Loucy (cell line): ENCODE measurements around the gene AGBL1.

ENCODE experiments used
- H2AFZ ChIP-seq: fragments of 200-600 bp; sonication (generic); 2 replicates; pipeline ENCODE4 v1.6.0; 2016; ENCODE audit warnings: antibody characterized with exemption, mild to moderate bottlenecking, low read length, moderate library complexity
- H3F3A ChIP-seq: fragments of 200-600 bp; 2 replicates; pipeline ENCODE4 v1.6.0; 2016; ENCODE audit warnings: antibody characterized with exemption, low read depth, mild to moderate bottlenecking
- H3K27me3 ChIP-seq: fragments of 200-600 bp; sonication (generic); 2 replicates; pipeline ENCODE4 v1.6.1; 2014; ENCODE audit warnings: low read length, mild to moderate bottlenecking; ENCODE audit not compliant: insufficient read depth, poor library complexity, severe bottlenecking
- H3K36me3 ChIP-seq: fragments of 200-600 bp; sonication (generic); 2 replicates; pipeline ENCODE4 v1.6.1; 2016; ENCODE audit warnings: low read length; ENCODE audit not compliant: insufficient read depth
- H3K4me1 ChIP-seq: fragments of 200-600 bp; sonication (generic); 2 replicates; pipeline ENCODE4 v1.5.1; 2014; ENCODE audit warnings: low read length, mild to moderate bottlenecking; ENCODE audit not compliant: insufficient read depth, poor library complexity, severe bottlenecking
- H3K4me2 ChIP-seq: fragments of 200-600 bp; sonication (generic); 2 replicates; pipeline ENCODE4 v1.6.0; 2014; ENCODE audit warnings: antibody characterized with exemption, low read length, low read depth, mild to moderate bottlenecking; ENCODE audit not compliant: poor library complexity, severe bottlenecking
- H3K4me3 ChIP-seq: fragments of 200-600 bp; sonication (generic); 2 replicates; pipeline ENCODE4 v1.5.1; 2014; ENCODE audit warnings: low read length, mild to moderate bottlenecking, mixed read lengths; ENCODE audit not compliant: poor library complexity, severe bottlenecking
- H3K79me2 ChIP-seq: fragments of 200-600 bp; sonication (generic); 2 replicates; pipeline ENCODE4 v1.6.1; 2014; ENCODE audit warnings: low read length; ENCODE audit not compliant: insufficient read depth
- H3K9ac ChIP-seq: fragments of 200-600 bp; sonication (generic); 2 replicates; pipeline ENCODE4 v1.6.0; 2014; ENCODE audit warnings: mild to moderate bottlenecking, low read depth, low read length, moderate library complexity; ENCODE audit not compliant: poor library complexity, severe bottlenecking
- H3K9me2 ChIP-seq: fragments of 200-600 bp; sonication (generic); replicated peaks from 2 replicates; pipeline ENCODE4 v1.6.1; 2016; ENCODE audit warnings: low read depth, low read length, mixed read lengths
- H3K9me3 ChIP-seq: fragments of 200-600 bp; sonication (generic); 2 replicates; pipeline ENCODE4 v1.6.1; 2014; ENCODE audit warnings: mild to moderate bottlenecking, antibody characterized with exemption, low read length, low read depth; ENCODE audit not compliant: insufficient read depth
- H4K20me1 ChIP-seq: fragments of 200-600 bp; sonication (generic); 2 replicates; pipeline ENCODE4 v1.6.0; 2014; ENCODE audit warnings: antibody characterized with exemption, low read length, mild to moderate bottlenecking; ENCODE audit not compliant: insufficient read depth, poor library complexity, severe bottlenecking
- EZH2phosphoT487 ChIP-seq: fragments of 200-600 bp; IDR thresholded peaks from 2 replicates; pipeline ENCODE4 v1.6.1; 2018; ENCODE audit warnings: antibody characterized with exemption, mild to moderate bottlenecking, moderate library complexity, borderline replicate concordance
- TF ChIP-seq, protein P1 (sequence below): fragments of 200-600 bp; sonication (generic); conservative IDR thresholded peaks from 2 replicates; pipeline ENCODE4 v1.5.1; 2014; ENCODE audit warnings: mild to moderate bottlenecking, antibody characterized with exemption, low read length

The AGBL1 gene

DNA sequence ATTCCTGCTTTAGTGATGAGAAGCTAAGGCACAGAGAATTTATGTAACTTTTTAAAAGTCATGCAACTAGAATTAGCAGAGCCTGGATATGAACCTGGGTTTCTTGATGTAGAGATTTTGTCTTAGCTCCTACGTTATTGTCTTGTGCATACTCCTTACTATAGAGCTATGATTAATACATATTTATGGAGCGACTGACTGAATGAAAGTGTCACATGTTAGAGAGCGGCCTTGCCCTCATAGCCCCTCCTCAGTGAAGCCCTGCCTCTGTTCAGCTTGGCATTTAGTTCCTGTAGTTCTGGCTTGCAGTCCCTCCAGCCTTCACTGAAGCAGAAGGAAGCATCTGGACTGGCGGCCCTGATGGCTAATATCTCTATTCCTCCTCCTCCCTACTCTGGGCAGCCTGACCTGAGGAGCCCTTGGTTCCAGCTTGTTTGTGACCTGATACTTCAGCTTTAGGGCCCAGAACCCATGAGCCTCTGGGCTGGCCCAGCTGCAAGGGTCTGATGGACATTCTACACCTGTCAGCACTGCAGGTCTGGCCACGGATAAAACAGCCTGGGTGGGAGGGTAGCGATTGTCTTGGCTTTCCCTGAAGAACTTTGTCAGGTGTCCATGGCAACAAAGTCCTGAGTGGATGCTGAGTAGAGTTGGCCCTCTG is 13.4 kb upstream of the AGBL1 start:
- H3K36me3 ChIP-seq: no peaks in the 10 kb centered on the region
- no peak for TF ChIP-seq EZH2phosphoT487
- TF ChIP-seq, protein P1, sequence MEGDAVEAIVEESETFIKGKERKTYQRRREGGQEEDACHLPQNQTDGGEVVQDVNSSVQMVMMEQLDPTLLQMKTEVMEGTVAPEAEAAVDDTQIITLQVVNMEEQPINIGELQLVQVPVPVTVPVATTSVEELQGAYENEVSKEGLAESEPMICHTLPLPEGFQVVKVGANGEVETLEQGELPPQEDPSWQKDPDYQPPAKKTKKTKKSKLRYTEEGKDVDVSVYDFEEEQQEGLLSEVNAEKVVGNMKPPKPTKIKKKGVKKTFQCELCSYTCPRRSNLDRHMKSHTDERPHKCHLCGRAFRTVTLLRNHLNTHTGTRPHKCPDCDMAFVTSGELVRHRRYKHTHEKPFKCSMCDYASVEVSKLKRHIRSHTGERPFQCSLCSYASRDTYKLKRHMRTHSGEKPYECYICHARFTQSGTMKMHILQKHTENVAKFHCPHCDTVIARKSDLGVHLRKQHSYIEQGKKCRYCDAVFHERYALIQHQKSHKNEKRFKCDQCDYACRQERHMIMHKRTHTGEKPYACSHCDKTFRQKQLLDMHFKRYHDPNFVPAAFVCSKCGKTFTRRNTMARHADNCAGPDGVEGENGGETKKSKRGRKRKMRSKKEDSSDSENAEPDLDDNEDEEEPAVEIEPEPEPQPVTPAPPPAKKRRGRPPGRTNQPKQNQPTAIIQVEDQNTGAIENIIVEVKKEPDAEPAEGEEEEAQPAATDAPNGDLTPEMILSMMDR: no peak
- no peak overlapping the region for H2AFZ ChIP-seq
- H3K9ac ChIP-seq: no peak overlapping the region
- no peak overlapping the region for H3K4me3 ChIP-seq
- H3K9me2 ChIP-seq: no peaks in the 10 kb centered on the region
- H3K9me3 ChIP-seq: no peaks in the 10 kb centered on the region; the same call in 1 of the 2 replicates
- H3K4me2 ChIP-seq: no peak overlapping the region
- H3K4me1 ChIP-seq: no peaks in the 10 kb centered on the region
- no peaks in the 10 kb centered on the region for H3F3A ChIP-seq
- no peaks in the 10 kb centered on the region for H3K27me3 ChIP-seq
- no peaks in the 10 kb centered on the region for H3K79me2 ChIP-seq
- H4K20me1 ChIP-seq: no peaks in the 10 kb centered on the region

DNA sequence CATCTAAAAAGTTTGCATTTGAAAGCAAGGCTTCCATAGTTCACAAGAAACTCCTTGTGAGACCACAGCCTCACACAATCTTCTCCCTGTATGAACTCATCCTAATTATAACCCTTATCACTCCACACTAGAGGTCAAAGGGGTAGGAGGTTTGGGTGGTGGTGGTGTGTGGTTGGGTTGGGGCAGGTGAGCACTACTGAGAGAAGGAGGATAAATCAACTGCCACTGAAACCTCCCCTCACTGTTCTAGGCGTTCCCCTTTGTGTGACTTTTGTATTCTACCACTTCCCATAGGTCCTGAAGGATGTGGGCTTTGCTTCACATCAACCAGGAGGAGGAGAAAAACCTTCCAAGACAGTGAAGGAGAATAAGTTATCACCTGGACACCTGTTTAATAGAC is 6.4 kb upstream of the AGBL1 start:
- Histone ChIP-seq H3K4me3 (no peak overlapping the region), H2AFZ (no peak overlapping the region), H3K36me3 (no peaks in the 10 kb centered on the region), H3F3A (no peaks in the 10 kb centered on the region), H3K4me2 (no peak overlapping the region), H3K9me2 (no peaks in the 10 kb centered on the region), H4K20me1 (no peaks in the 10 kb centered on the region), H3K79me2 (no peaks in the 10 kb centered on the region), H3K9ac (no peak overlapping the region), H3K9me3 (0 out of 2 replicates have a peak, but pooled peaks cover 3% of the 10 kb centered on the region), H3K27me3 (no peaks in the 10 kb centered on the region), H3K4me1 (no peaks in the 10 kb centered on the region)
- TF ChIP-seq, protein P1: no peak
- TF ChIP-seq EZH2phosphoT487: no peak

DNA sequence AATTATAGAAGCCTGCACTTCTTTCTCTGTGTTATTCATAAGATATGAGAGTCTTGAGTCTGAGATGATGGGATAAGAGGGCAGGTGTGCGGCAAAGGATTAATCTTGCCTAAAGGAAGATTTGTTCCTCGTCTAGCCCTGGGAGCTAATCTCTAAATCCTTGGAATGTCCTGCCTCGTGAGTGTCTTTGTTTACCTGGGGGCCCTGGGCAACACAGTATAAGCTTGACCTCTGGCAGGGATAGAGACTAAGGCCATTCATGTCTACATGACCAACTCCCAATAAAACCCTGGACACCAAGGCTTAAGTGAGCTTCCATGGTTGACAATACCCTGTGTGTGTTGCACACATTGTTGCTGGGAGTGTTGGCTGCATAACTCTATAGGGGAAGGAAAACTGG is 3.2 kb upstream of the AGBL1 start:
- H4K20me1 ChIP-seq: no peaks in the 10 kb centered on the region
- H3K27me3 ChIP-seq: no peaks in the 10 kb centered on the region
- H3K4me1 ChIP-seq: no peaks in the 10 kb centered on the region
- TF ChIP-seq, protein P1: no peak
- H3K4me2 ChIP-seq: no peak overlapping the region
- no peaks in the 10 kb centered on the region for H3K79me2 ChIP-seq
- no peak overlapping the region for H3K9ac ChIP-seq
- H3K4me3 ChIP-seq: no peak overlapping the region
- no peak overlapping the region for H2AFZ ChIP-seq
- H3K9me2 ChIP-seq: no peaks in the 10 kb centered on the region
- H3K9me3 ChIP-seq: 0 out of 2 replicates have a peak, but pooled peaks cover 3% of the 10 kb centered on the region
- H3F3A ChIP-seq: no peaks in the 10 kb centered on the region
- no peaks in the 10 kb centered on the region for H3K36me3 ChIP-seq
